Body of pancreas (tissue), 4 donors: ENCODE data around the gene NEK10.
A peak's percentile ranks its signal among the peaks of the same experiment; 100 is the strongest.

Experiments
- CTCF ChIP-seq, 7 experiments: fragments of 450-650 bp in 4 of 7; fragments of 200-600 bp in 3 of 7; sonication (generic) in 3 of 7; IDR thresholded peaks; one replicate each; pipeline ENCODE4 v1.5.1; 2016 to 2019; ENCODE audit warnings: antibody characterized with exemption in 7 of 7
- POLR2A ChIP-seq, 3 donors: fragments of 450-650 bp; IDR thresholded peaks; one replicate each; pipeline ENCODE4 v1.6.1; 2016; ENCODE audit warnings: antibody characterized with exemption in 3 of 3, mild to moderate bottlenecking in 2 of 3

GRCh38 chr3:27253831-27254230, 115.4 kb downstream of the NEK10 start:
- TF ChIP-seq CTCF (IDR thresholded peaks at IDR 0.05) (peak in 6 of 7 experiments; percentile 16 to 44 (median 32)), POLR2A (IDR thresholded peaks at IDR 0.05) (no peak)
